Osteocyte (in vitro differentiated cells): ENCODE measurements around the gene SESN2. TPM values are rescaled to one million over a fixed set of nuclear protein-coding genes. Genes with fewer than 3 reads are reported as not detected.

Experiments
- DNase-seq: peaks from one replicate; pipeline ENCODE4 v3.0.0; 2021; ENCODE audit warnings: mixed read lengths; ENCODE audit not compliant: unreplicated experiment; ENCODE audit errors: extremely low spot score
- H3K27ac Mint-ChIP-seq: one replicate; pipeline ENCODE4 v1.8.0; 2021; ENCODE audit warnings: mild to moderate bottlenecking, mixed read lengths; ENCODE audit not compliant: unreplicated experiment
- H3K27me3 Mint-ChIP-seq: one replicate; pipeline ENCODE4 v1.8.0; 2021; ENCODE audit warnings: mixed read lengths; ENCODE audit not compliant: unreplicated experiment
- H3K36me3 Mint-ChIP-seq: one replicate; pipeline ENCODE4 v1.8.0; 2021; ENCODE audit warnings: mixed read lengths; ENCODE audit not compliant: unreplicated experiment
- H3K4me1 Mint-ChIP-seq: one replicate; pipeline ENCODE4 v1.8.0; 2021; ENCODE audit warnings: mixed read lengths; ENCODE audit not compliant: unreplicated experiment
- H3K4me3 Mint-ChIP-seq: one replicate; pipeline ENCODE4 v1.8.0; 2021; ENCODE audit warnings: mild to moderate bottlenecking, moderate library complexity, mixed read lengths; ENCODE audit not compliant: unreplicated experiment
- H3K9me3 Mint-ChIP-seq: one replicate; pipeline ENCODE4 v1.8.0; 2021; ENCODE audit warnings: mixed read lengths; ENCODE audit not compliant: unreplicated experiment
- CTCF ChIP-seq: fragments of 200-600 bp; sonication (generic); IDR thresholded peaks from 2 replicates; pipeline ENCODE4 v1.5.0; 2021; ENCODE audit warnings: antibody characterized with exemption, mild to moderate bottlenecking, moderate library complexity
- total RNA-seq: library from RNA; stranded (reverse); gene quantifications from 2 replicates; pipeline ENCODE4 v1.2.1, GENCODE V29; 2021

The SESN2 gene
- total RNA-seq, 1 donor from 2014 or later, result 32.1 TPM

- Mint-ChIP-seq H3K36me3 (peaks cover 54% of the 10 kb centered on the region), H3K27me3 (no peaks in the 10 kb centered on the region), H3K9me3 (no peaks in the 10 kb centered on the region), H3K4me3 (no peak overlapping the region), H3K27ac (no peak overlapping the region), H3K4me1 (no peaks in the 10 kb centered on the region)
- no peak for DNase-seq
- TF ChIP-seq CTCF, result no peak
Measured at GRCh38 chr1:28279721-28280120, 20.4 kb downstream of the SESN2 start.

GRCh38 chr1:28280501-28280900, 21.2 kb downstream of the SESN2 start:
- TF ChIP-seq CTCF, result no peak
- Mint-ChIP-seq H3K4me3 (no peak overlapping the region), H3K27ac (no peak overlapping the region), H3K4me1 (no peaks in the 10 kb centered on the region), H3K27me3 (no peaks in the 10 kb centered on the region), H3K36me3 (peaks cover 46% of the 10 kb centered on the region), H3K9me3 (no peaks in the 10 kb centered on the region)
- DNase-seq, result no peak

- no peak overlapping the region for H3K27ac Mint-ChIP-seq
- H3K27me3 Mint-ChIP-seq, result no peaks in the 10 kb centered on the region
Measured at GRCh38 chr1:28280977-28281381, 21.7 kb downstream of the SESN2 start.

GRCh38 chr1:28281608-28282425, 22.5 kb downstream of the SESN2 start:
- Mint-ChIP-seq H3K27me3 (no peaks in the 10 kb centered on the region), H3K4me1 (no peaks in the 10 kb centered on the region), H3K27ac (no peak overlapping the region), H3K4me3 (no peak overlapping the region), H3K9me3 (no peaks in the 10 kb centered on the region), H3K36me3 (peaks cover 46% of the 10 kb centered on the region)
- DNase-seq, result no peak
- no peak for TF ChIP-seq CTCF

More at GRCh38 chr1:28280977-28281381, 21.7 kb downstream of the SESN2 start:
- no peaks in the 10 kb centered on the region for H3K4me1 Mint-ChIP-seq
- peaks cover 46% of the 10 kb centered on the region for H3K36me3 Mint-ChIP-seq
- no peaks in the 10 kb centered on the region for H3K9me3 Mint-ChIP-seq
- H3K4me3 Mint-ChIP-seq, result no peak overlapping the region
- DNase-seq, result no peak
- TF ChIP-seq CTCF, result no peak
